Esophagus mucosa (tissue), 1 donor: Measurements from ENCODE around the gene P2RY11. TPM values are rescaled to one million over a fixed set of nuclear protein-coding genes. Genes with fewer than 3 reads are reported as not detected.

Source experiments
- ATAC-seq: fragments of 200-7000 bp; cut with Tn5 transposase; one replicate; pipeline ENCODE4 v1.9.1; 2020
- total RNA-seq: library from RNA; stranded (reverse); gene quantifications from one replicate; pipeline ENCODE4 v1.2.4, GENCODE V29; 2023
- donor health status: DM: yes; HTN: yes; CAD: no.

P2RY11 gene
- total RNA-seq, 1 donor from 2014 or later, result 4.8 TPM

DNA sequence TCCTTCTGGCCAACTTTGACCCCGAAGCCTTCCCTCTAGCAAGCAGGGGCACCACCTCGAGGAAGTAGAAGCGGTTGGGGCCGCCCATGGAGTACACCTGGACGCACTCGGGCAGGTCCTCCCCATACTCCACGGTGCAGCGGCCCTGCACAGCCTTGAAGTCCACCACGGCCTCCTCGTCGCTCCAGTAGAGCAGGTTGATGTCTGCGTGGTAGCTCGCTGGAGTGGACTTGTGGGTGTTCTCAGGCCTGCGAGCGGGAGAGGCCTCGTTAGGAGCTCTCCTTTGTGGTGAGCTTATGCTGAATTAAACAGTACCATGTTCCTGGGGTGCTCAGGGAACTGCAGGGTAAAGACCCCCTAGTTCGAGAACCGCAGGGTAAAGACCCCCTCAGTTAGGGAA is 30.5 kb downstream of the P2RY11 start:
- ATAC-seq, result no peak

DNA sequence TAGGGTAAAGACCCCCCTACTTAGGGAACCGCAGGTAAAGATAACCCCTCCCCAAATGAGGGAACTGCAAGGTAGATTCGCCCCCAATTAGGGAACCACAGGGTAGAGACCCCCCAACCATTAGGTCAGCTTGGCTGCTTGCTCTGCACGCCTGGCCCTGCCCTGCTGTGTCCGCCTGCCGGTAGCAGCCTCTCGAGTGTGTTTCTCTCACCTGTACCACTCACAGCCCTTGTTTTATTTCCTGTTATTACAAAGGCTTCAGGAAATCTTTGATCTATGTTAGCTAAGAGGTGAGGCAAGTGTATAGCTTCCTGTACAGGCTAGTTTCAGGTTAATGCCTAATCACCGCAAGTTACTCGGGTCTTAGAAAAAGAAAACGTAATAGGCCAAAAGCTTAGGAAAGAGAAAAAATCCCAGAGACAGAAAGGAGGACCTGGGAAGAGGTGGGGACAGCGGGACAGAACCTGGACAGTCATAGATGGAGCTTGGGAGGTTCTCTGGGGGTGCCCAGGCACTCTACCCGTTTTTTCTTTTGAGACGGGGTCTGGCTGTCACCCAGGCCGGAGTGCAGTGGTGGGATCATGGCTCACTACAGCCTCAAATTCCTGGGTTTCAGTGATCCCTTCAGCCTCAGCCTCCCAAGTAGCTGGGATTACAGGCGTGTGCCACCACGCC is 31.3 kb downstream of the P2RY11 start:
- peak; percentile 70 for ATAC-seq

DNA sequence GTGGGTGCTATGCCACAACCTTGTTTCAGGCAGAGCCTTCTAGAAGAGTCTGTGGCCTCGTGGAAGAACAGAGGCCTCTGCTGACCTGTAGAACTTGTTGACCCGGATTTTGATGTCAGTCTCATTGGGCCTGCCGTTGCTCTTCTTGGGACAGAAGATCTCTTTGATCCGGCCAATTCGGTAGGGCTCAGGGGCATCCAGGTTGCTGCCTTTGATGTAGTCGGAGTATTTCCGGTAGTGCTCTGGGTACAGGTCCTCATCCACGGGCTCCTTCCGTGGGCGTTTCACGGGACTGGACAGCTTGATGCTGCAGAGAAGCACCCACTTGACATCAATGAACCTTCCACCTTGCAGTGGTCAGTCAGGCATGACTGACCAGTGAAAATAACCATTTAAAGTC is 32.2 kb downstream of the P2RY11 start:
- ATAC-seq, result peak; percentile 55

DNA sequence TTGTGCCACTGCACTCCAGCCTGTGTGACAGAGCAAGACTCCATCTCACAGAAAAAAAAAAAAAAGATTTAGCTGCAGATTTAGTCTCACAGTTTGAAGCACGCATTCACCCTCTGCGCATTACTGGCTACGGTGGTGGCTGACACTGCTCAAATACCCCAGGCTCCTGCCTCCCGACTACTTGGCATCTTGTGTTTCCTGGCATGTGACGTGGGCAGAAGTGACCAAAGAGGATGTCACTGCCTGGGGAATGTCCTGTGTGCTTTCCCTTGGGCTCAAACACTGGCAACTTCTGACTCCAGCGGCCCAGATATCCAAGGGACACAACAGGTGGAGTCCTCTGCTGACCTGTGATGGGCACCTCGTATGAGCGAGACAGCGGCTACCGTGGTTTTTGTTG is 32.9 kb downstream of the P2RY11 start:
- ATAC-seq, result no peak

DNA sequence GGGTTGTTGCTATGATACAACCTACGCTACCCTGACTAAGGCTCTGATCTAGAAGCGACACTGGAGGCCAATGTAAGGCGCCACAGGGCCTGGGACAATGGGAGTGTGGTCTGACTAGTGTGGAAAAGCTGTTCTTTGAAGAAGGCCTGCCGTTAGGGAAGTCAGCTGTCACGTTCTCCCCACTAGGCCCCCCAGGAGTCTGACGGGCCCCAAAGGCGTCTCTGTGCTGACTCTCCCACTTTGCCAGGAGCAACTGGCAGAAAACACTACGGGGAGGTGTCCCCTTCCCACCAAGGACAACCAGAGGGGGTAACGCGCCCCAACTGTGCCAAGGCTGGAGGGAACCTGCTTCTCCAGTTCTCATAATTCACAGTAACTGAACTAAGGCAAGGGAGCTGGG is 33.5 kb downstream of the P2RY11 start:
- no peak for ATAC-seq

DNA sequence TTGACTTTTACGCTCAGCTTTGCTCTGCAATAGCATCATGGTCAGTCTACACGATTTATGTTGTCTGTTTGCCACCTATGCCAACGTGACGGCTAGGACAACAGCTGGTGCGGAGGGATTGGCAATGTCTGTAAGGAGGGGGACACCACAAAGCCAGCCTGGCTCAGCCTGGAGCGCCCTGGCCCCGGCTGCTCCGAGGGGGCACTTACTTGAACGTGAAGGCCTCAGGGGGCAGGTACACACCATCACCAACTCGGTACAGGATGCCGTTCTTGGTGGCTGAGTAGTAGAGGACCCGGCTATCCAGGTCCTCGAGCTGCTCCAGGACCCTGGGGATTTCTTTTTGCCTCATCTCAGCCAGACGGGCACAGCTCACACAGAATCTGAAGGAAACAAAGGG is 34.6 kb downstream of the P2RY11 start:
- ATAC-seq, result no peak

DNA sequence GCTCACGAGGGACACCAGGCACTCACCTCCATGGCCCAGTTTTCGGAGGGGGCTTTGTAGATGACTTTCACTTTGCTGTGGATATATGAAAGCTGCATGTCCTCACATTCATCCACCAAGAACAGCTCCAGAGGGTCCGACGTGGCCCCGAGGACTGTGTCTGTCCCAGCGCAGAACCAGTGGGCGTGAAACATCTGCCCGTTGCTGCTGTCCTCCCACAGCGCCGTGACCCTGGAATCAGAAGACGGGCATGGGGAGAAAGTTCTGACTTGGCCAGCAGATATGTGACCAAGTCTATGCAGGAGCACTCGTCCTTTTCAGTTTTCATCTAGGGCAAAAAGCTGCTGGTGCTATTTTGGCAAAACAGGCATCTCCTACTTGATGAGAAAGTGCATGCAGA is 37.9 kb downstream of the P2RY11 start:
- no peak for ATAC-seq

DNA sequence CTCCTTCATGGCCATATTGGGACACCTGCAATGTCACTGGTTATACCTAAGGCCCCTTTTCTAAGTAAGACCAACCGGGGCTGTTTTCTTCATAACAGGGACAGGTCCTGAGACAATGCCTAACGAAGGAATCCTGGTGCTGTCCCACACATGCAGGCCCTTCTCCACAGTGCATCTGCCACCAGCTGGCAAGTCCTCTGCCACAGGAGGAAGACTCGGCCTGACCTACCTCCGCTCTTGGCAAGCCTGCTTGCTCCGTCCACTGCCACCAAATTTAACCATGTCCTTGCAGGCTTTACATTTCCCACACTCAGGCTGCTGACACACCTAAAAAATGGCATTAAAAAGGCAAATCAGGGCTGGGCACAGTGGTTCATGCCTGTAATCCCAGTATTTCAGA is 40.0 kb downstream of the P2RY11 start:
- ATAC-seq, result no peak

DNA sequence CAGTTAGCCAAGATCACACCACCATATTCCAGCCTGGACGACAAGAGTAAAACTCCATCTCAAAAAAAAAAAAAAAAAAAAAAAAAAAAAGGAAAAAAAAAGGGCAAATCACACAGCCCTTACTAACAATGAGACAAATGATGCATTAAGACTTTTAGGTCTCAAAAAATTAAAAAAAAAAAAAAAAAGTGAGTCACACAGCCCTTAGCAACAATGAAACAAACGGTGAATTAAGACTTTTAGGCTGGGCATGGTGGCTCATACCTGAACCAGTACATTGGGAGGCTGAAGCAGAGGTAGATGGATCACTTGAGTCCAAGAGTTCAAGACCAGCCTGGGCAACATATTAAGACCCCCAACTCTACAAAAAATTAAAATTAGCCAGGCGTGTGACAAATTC is 40.6 kb downstream of the P2RY11 start:
- no peak for ATAC-seq

DNA sequence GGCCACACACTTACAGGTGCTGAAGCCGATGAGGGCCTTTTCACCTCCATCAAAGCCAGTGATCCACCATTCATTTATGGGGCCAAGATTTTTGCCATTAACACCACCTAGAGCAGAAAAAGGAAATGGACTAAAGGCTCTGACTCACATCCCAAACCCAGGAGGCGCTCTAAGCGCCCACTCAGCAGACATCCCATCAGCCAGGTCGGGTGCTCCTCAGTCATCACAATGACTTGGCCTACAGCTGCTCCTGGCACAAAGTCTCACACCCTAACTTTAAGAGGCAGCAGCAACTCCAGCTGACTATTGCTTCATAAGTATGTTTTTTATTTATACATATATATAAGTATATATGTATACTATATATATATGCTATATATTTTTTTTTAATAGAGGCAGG is 44.3 kb downstream of the P2RY11 start:
- ATAC-seq, result peak; percentile 44

DNA sequence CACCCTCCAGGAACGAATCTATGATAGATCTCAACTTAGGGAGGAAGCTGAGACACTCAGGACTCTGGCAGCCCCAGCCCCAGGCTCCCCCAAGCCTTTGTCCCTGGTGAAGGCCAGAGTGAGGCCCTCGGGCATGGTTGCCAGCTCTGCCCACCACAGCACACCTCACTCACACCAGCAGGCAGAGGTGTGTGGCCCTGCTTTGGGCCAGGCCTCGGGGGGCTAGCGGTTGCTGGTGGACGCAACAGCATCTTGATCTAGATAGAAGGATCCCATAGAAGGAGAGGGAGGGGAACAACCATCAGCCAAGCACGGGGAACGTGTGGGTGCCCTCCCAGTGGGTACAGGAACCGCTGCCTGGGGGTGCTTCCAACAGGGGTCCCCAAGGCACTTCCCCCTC is 46.6 kb downstream of the P2RY11 start:
- ATAC-seq, result no peak

DNA sequence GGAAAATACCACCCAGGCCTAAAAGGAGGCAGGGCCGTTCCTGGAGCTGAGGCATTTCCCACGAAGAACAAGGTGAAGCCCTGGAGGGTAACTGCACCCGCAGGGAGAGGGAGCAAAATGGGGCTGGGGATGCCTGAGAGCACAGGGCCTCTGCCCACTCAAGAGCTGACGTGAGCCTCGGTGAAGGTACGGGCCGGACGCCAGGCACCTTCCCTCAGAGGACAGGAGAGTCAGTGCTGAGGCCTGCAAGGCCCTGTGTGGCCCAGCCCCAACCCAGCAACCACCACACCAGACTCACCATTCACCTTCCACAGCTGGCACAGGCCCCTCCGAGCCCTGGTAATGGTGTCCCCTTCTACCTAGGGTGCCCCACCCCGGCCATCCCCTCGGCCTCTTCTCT is 47.0 kb downstream of the P2RY11 start:
- no peak for ATAC-seq

DNA sequence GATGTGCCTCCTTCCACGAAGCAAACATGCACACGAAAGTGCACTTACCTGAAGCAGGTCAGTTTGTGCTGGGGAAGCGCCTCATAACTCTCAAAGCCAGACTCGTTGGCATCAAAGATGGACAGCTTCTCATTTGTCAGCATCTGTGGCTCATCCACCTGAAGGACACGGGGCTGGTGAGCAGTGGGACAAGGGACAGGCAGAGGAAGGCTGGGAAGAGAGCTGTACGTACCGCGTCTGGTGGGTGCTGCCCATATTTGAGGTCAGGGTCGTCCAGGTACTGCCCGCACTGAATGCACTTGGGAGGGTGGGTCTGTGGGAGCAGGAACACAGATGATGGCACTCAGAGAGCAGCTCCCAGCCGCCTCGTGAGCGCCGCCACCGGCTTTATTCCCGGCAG is 48.1 kb downstream of the P2RY11 start:
- ATAC-seq, result no peak

DNA sequence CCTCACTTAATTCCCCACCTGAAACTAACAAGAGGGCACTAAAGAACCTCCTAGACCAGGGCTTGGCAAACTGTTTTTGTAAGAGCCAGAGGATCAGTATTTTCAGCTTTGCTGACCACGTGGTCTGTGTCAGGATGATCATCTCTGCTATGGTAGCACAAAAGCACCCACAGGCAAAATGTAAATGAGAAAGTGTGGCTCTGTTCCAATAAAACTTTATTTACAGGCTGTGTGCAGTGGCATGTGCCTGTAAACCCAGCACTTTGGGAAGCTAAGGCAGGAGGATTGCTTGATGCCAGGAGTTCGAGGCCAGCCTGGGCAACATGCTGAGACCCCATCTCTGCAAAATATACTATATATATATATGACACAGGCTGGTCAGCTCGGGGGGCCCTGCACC is 52.0 kb downstream of the P2RY11 start:
- peak; percentile 51 for ATAC-seq

Other genes with a start within 250 kb of the P2RY11 start
- gene OLFM2, start 175.2 kb upstream of the P2RY11 start, total RNA-seq, result 5.1 TPM
- 5.6 TPM for gene COL5A3, start 101.2 kb upstream of the P2RY11 start, total RNA-seq
- gene RDH8, start 98.2 kb upstream of the P2RY11 start, total RNA-seq, result not detected
- gene SHFL, start 25.4 kb upstream of the P2RY11 start, total RNA-seq, result 11.1 TPM
- gene ANGPTL6, start 9.0 kb upstream of the P2RY11 start, total RNA-seq, result not detected
- 32.3 TPM for gene PPAN, start 5.3 kb upstream of the P2RY11 start, total RNA-seq
- 166 TPM for gene EIF3G, start 8.2 kb downstream of the P2RY11 start, total RNA-seq
- 63.7 TPM for gene DNMT1, start 83.3 kb downstream of the P2RY11 start, total RNA-seq
- 2.5 TPM for gene S1PR2, start 119.6 kb downstream of the P2RY11 start, total RNA-seq
- gene MRPL4, start 140.5 kb downstream of the P2RY11 start, total RNA-seq, result 68.7 TPM
- 3.5 TPM for gene ICAM1, start 159.4 kb downstream of the P2RY11 start, total RNA-seq
- gene ICAM4, start 175.3 kb downstream of the P2RY11 start, total RNA-seq, result not detected
- 1.3 TPM for gene ICAM5, start 178.3 kb downstream of the P2RY11 start, total RNA-seq
- gene ZGLP1, start 198.1 kb downstream of the P2RY11 start, total RNA-seq, result 1.0 TPM
- gene FDX2, start 204.3 kb downstream of the P2RY11 start, total RNA-seq, result 11.3 TPM
- 19.6 TPM for gene RAVER1, start 221.8 kb downstream of the P2RY11 start, total RNA-seq
- gene ICAM3, start 227.9 kb downstream of the P2RY11 start, total RNA-seq, result 7.6 TPM